ENCODE data around the gene CD28.

CD28 gene

GRCh38 chr2:203719456-203720410, 13.3 kb downstream of the CD28 start:
- DNase-seq: no peak

GRCh38 chr2:203720915-203721672, 14.7 kb downstream of the CD28 start:
- no peak for DNase-seq

GRCh38 chr2:203721781-203722300, 15.4 kb downstream of the CD28 start:
- DNase-seq: no peak

GRCh38 chr2:203722411-203722810, 16.0 kb downstream of the CD28 start:
- peak; percentile 46 for DNase-seq

GRCh38 chr2:203728321-203728720, 21.9 kb downstream of the CD28 start:
- DNase-seq: no peak

- DNase-seq: peak; percentile 30
Observed at GRCh38 chr2:203730076-203730729, 23.8 kb downstream of the CD28 start.

GRCh38 chr2:203730883-203731282, 24.4 kb downstream of the CD28 start:
- DNase-seq: no peak

GRCh38 chr2:203732092-203732952, 25.9 kb downstream of the CD28 start:
- DNase-seq: no peak

- no peak for DNase-seq
Observed at GRCh38 chr2:203732953-203733510, 26.6 kb downstream of the CD28 start.

GRCh38 chr2:203733684-203734083, 27.2 kb downstream of the CD28 start:
- no peak for DNase-seq

GRCh38 chr2:203734276-203734983, 28.0 kb downstream of the CD28 start:
- no peak for DNase-seq

- peak; percentile 52 for DNase-seq
Observed at GRCh38 chr2:203737360-203737759, 30.9 kb downstream of the CD28 start.

GRCh38 chr2:203739351-203739750, 32.9 kb downstream of the CD28 start:
- DNase-seq: no peak

- DNase-seq: peak; percentile 43
Observed at GRCh38 chr2:203740871-203741281, 34.4 kb downstream of the CD28 start.

- no peak for DNase-seq
Observed at GRCh38 chr2:203741566-203741965, 35.1 kb downstream of the CD28 start.

- peak; percentile 91 for DNase-seq
Observed at GRCh38 chr2:203743441-203743981, 37.1 kb downstream of the CD28 start.

GRCh38 chr2:203744091-203744490, 37.7 kb downstream of the CD28 start:
- peak; percentile 41 for DNase-seq

- no peak for DNase-seq
Observed at GRCh38 chr2:203745267-203745666, 38.8 kb downstream of the CD28 start.

- no peak for DNase-seq
Observed at GRCh38 chr2:203748331-203749126, 42.1 kb downstream of the CD28 start.
